ENCODE measurements around the gene MYRFL. TPM values are rescaled to one million over a fixed set of nuclear protein-coding genes. Genes with fewer than 3 reads are reported as not detected.

Gene MYRFL
- total RNA-seq, 1 experiment from 2014 or later = 3.2 TPM

GRCh38 chr12:69948851-69949250 is 123.8 kb downstream of the MYRFL start:
- H3K4me2 ChIP-seq (ENCODE audit: low read depth, low read length, poor library complexity, severe bottlenecking) = peak overlapping the region; percentile 49
- H3K4me3 ChIP-seq (ENCODE audit: low read length) = no peak overlapping the region
- no peak overlapping the region for H3K27ac ChIP-seq (ENCODE audit: low read length)
- no peaks in the 10 kb centered on the region for H4K20me1 ChIP-seq (ENCODE audit: insufficient read depth, low read depth, low read length)
- DNase-seq = no peak
- no peak overlapping the region for H3K9ac ChIP-seq (ENCODE audit: low read length)
- 0 out of 2 replicates have a peak overlapping the region, but pooled peaks have one; percentile 25 for H2AFZ ChIP-seq (ENCODE audit: low read length)
- H3K4me1 ChIP-seq (ENCODE audit: low read length) = peaks cover 22% of the 10 kb centered on the region
- H3K79me2 ChIP-seq (ENCODE audit: low read length) = no peaks in the 10 kb centered on the region
- H3K36me3 ChIP-seq (ENCODE audit: insufficient read depth, low read length) = no peaks in the 10 kb centered on the region
- no peaks in the 10 kb centered on the region for H3K9me2 ChIP-seq (replicated peaks; ENCODE audit: insufficient read depth, low read length)
- H3K27me3 ChIP-seq (ENCODE audit: low read length) = no peaks in the 10 kb centered on the region
- H3K9me3 ChIP-seq (ENCODE audit: low read length) = no peaks in the 10 kb centered on the region

- H3K4me2 ChIP-seq (ENCODE audit: low read depth, low read length, poor library complexity, severe bottlenecking) = no peak overlapping the region
- H3K27ac ChIP-seq (ENCODE audit: low read length) = no peak overlapping the region
- peaks cover 22% of the 10 kb centered on the region for H3K4me1 ChIP-seq (ENCODE audit: low read length)
- H3K9me2 ChIP-seq (replicated peaks; ENCODE audit: insufficient read depth, low read length) = no peaks in the 10 kb centered on the region
- H3K79me2 ChIP-seq (ENCODE audit: low read length) = no peaks in the 10 kb centered on the region
- H3K27me3 ChIP-seq (ENCODE audit: low read length) = no peaks in the 10 kb centered on the region
- DNase-seq = no peak
- H4K20me1 ChIP-seq (ENCODE audit: insufficient read depth, low read depth, low read length) = no peaks in the 10 kb centered on the region
- no peak overlapping the region for H3K4me3 ChIP-seq (ENCODE audit: low read length)
- no peak overlapping the region for H2AFZ ChIP-seq (ENCODE audit: low read length)
- H3K9ac ChIP-seq (ENCODE audit: low read length) = no peak overlapping the region
- no peaks in the 10 kb centered on the region for H3K9me3 ChIP-seq (ENCODE audit: low read length)
- no peaks in the 10 kb centered on the region for H3K36me3 ChIP-seq (ENCODE audit: insufficient read depth, low read length)
Observed at GRCh38 chr12:69949311-69950002, 124.4 kb downstream of the MYRFL start.

- Histone ChIP-seq H3K9me2 (replicated peaks; ENCODE audit: insufficient read depth, low read length) (no peaks in the 10 kb centered on the region), H3K9me3 (ENCODE audit: low read length) (no peaks in the 10 kb centered on the region), H3K27ac (ENCODE audit: low read length) (no peak overlapping the region), H3K9ac (ENCODE audit: low read length) (no peak overlapping the region), H4K20me1 (ENCODE audit: insufficient read depth, low read depth, low read length) (no peaks in the 10 kb centered on the region), H3K36me3 (ENCODE audit: insufficient read depth, low read length) (no peaks in the 10 kb centered on the region), H3K79me2 (ENCODE audit: low read length) (no peaks in the 10 kb centered on the region), H3K27me3 (ENCODE audit: low read length) (no peaks in the 10 kb centered on the region), H3K4me3 (ENCODE audit: low read length) (no peak overlapping the region), H3K4me2 (ENCODE audit: low read depth, low read length, poor library complexity, severe bottlenecking) (no peak overlapping the region), H3K4me1 (ENCODE audit: low read length) (peaks cover 22% of the 10 kb centered on the region), H2AFZ (ENCODE audit: low read length) (no peak overlapping the region)
- DNase-seq = no peak
Observed at GRCh38 chr12:69951108-69951507, 126.1 kb downstream of the MYRFL start.

GRCh38 chr12:69952890-69953289 is 127.9 kb downstream of the MYRFL start:
- Histone ChIP-seq H3K9me2 (replicated peaks; ENCODE audit: insufficient read depth, low read length) (no peaks in the 10 kb centered on the region), H2AFZ (ENCODE audit: low read length) (no peak overlapping the region), H3K27ac (ENCODE audit: low read length) (no peak overlapping the region), H3K9me3 (ENCODE audit: low read length) (no peaks in the 10 kb centered on the region), H3K27me3 (ENCODE audit: low read length) (no peaks in the 10 kb centered on the region), H3K79me2 (ENCODE audit: low read length) (no peaks in the 10 kb centered on the region), H3K4me2 (ENCODE audit: low read depth, low read length, poor library complexity, severe bottlenecking) (no peak overlapping the region), H4K20me1 (ENCODE audit: insufficient read depth, low read depth, low read length) (no peaks in the 10 kb centered on the region), H3K4me3 (ENCODE audit: low read length) (no peak overlapping the region), H3K36me3 (ENCODE audit: insufficient read depth, low read length) (no peaks in the 10 kb centered on the region), H3K4me1 (ENCODE audit: low read length) (peaks cover 14% of the 10 kb centered on the region), H3K9ac (ENCODE audit: low read length) (no peak overlapping the region)
- DNase-seq = no peak

- Histone ChIP-seq H3K27me3 (ENCODE audit: low read length) (no peaks in the 10 kb centered on the region), H3K9me3 (ENCODE audit: low read length) (no peaks in the 10 kb centered on the region), H3K4me3 (ENCODE audit: low read length) (no peak overlapping the region), H3K4me2 (ENCODE audit: low read depth, low read length, poor library complexity, severe bottlenecking) (no peak overlapping the region), H3K79me2 (ENCODE audit: low read length) (no peaks in the 10 kb centered on the region), H4K20me1 (ENCODE audit: insufficient read depth, low read depth, low read length) (no peaks in the 10 kb centered on the region), H3K27ac (ENCODE audit: low read length) (no peak overlapping the region), H3K9me2 (replicated peaks; ENCODE audit: insufficient read depth, low read length) (no peaks in the 10 kb centered on the region), H2AFZ (ENCODE audit: low read length) (no peak overlapping the region), H3K4me1 (ENCODE audit: low read length) (peaks cover 10% of the 10 kb centered on the region), H3K36me3 (ENCODE audit: insufficient read depth, low read length) (no peaks in the 10 kb centered on the region), H3K9ac (ENCODE audit: low read length) (no peak overlapping the region)
- DNase-seq = no peak
Observed at GRCh38 chr12:69961246-69961645, 136.2 kb downstream of the MYRFL start.

- H3K36me3 ChIP-seq (ENCODE audit: insufficient read depth, low read length) = no peaks in the 10 kb centered on the region
- no peak overlapping the region for H3K4me3 ChIP-seq (ENCODE audit: low read length)
- no peaks in the 10 kb centered on the region for H3K27me3 ChIP-seq (ENCODE audit: low read length)
- H2AFZ ChIP-seq (ENCODE audit: low read length) = peak overlapping the region; percentile 75
- no peak overlapping the region for H3K4me2 ChIP-seq (ENCODE audit: low read depth, low read length, poor library complexity, severe bottlenecking)
- H3K4me1 ChIP-seq (ENCODE audit: low read length) = peaks cover 15% of the 10 kb centered on the region
- no peaks in the 10 kb centered on the region for H3K9me3 ChIP-seq (ENCODE audit: low read length)
- H3K27ac ChIP-seq (ENCODE audit: low read length) = no peak overlapping the region
- DNase-seq = no peak
- no peaks in the 10 kb centered on the region for H3K79me2 ChIP-seq (ENCODE audit: low read length)
- no peaks in the 10 kb centered on the region for H3K9me2 ChIP-seq (replicated peaks; ENCODE audit: insufficient read depth, low read length)
- H3K9ac ChIP-seq (ENCODE audit: low read length) = no peak overlapping the region
- no peaks in the 10 kb centered on the region for H4K20me1 ChIP-seq (ENCODE audit: insufficient read depth, low read depth, low read length)
Observed at GRCh38 chr12:69966409-69966808, 141.4 kb downstream of the MYRFL start.

GRCh38 chr12:69966839-69967238 is 141.8 kb downstream of the MYRFL start:
- Histone ChIP-seq H3K9me3 (ENCODE audit: low read length) (no peaks in the 10 kb centered on the region), H3K27ac (ENCODE audit: low read length) (no peak overlapping the region), H3K9me2 (replicated peaks; ENCODE audit: insufficient read depth, low read length) (no peaks in the 10 kb centered on the region), H3K27me3 (ENCODE audit: low read length) (no peaks in the 10 kb centered on the region), H3K4me3 (ENCODE audit: low read length) (no peak overlapping the region), H3K4me1 (ENCODE audit: low read length) (peaks cover 15% of the 10 kb centered on the region), H3K79me2 (ENCODE audit: low read length) (no peaks in the 10 kb centered on the region), H3K9ac (ENCODE audit: low read length) (no peak overlapping the region), H4K20me1 (ENCODE audit: insufficient read depth, low read depth, low read length) (no peaks in the 10 kb centered on the region), H3K36me3 (ENCODE audit: insufficient read depth, low read length) (no peaks in the 10 kb centered on the region), H2AFZ (ENCODE audit: low read length) (peak overlapping the region; percentile 75; the same call in 1 of the 2 replicates), H3K4me2 (ENCODE audit: low read depth, low read length, poor library complexity, severe bottlenecking) (no peak overlapping the region)
- DNase-seq = no peak

GRCh38 chr12:69969011-69969410 is 144.0 kb downstream of the MYRFL start:
- H3K9me2 ChIP-seq (replicated peaks; ENCODE audit: insufficient read depth, low read length) = no peaks in the 10 kb centered on the region
- no peaks in the 10 kb centered on the region for H3K36me3 ChIP-seq (ENCODE audit: insufficient read depth, low read length)
- no peaks in the 10 kb centered on the region for H3K79me2 ChIP-seq (ENCODE audit: low read length)
- H3K27me3 ChIP-seq (ENCODE audit: low read length) = no peaks in the 10 kb centered on the region
- no peak overlapping the region for H3K9ac ChIP-seq (ENCODE audit: low read length)
- no peak overlapping the region for H2AFZ ChIP-seq (ENCODE audit: low read length)
- no peaks in the 10 kb centered on the region for H4K20me1 ChIP-seq (ENCODE audit: insufficient read depth, low read depth, low read length)
- DNase-seq = no peak
- H3K4me2 ChIP-seq (ENCODE audit: low read depth, low read length, poor library complexity, severe bottlenecking) = no peak overlapping the region
- peaks cover 10% of the 10 kb centered on the region for H3K4me1 ChIP-seq (ENCODE audit: low read length)
- H3K27ac ChIP-seq (ENCODE audit: low read length) = no peak overlapping the region
- no peak overlapping the region for H3K4me3 ChIP-seq (ENCODE audit: low read length)
- H3K9me3 ChIP-seq (ENCODE audit: low read length) = no peaks in the 10 kb centered on the region

Measured in Karpas-422 (cell line).